Measurements from ENCODE around the gene MRPS18B.

DNA sequence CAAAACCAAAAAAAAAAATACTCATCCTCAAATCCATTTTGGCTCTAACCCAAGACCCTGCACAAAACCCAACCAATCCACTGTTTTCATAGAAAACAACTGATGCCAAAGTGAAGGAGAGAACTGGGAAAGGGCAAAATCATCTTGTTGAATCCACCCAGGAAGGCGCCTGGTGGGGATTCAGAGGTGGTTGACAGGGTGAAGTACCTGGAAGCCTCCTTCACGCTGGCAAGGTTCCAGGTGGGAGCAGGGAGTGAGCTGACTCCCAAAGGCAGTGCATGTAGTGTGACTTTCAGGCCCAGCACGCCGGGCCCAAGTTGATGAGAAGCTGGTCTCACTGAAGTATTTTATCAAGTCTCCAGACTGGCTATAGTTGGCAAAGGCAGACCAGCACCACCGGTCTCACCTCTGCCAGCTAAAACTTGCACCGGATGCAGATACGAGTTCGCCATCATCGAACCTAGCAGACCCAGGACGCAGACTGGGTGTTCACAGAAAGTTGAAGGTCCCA, 17.1 kb upstream of the MRPS18B start:
- no peak for TF ChIP-seq POLR2A (IDR thresholded peaks at IDR 0.05; ENCODE audit: low read length)
- no peak for TF ChIP-seq GATA1 (IDR thresholded peaks at IDR 0.05; ENCODE audit: low read depth, low read length)

All from erythroblast (primary cell).